Measurements from ENCODE around the gene ERCC1.
A peak's percentile ranks its signal among the peaks of the same experiment; 100 is the strongest.

The ERCC1 gene

DNA sequence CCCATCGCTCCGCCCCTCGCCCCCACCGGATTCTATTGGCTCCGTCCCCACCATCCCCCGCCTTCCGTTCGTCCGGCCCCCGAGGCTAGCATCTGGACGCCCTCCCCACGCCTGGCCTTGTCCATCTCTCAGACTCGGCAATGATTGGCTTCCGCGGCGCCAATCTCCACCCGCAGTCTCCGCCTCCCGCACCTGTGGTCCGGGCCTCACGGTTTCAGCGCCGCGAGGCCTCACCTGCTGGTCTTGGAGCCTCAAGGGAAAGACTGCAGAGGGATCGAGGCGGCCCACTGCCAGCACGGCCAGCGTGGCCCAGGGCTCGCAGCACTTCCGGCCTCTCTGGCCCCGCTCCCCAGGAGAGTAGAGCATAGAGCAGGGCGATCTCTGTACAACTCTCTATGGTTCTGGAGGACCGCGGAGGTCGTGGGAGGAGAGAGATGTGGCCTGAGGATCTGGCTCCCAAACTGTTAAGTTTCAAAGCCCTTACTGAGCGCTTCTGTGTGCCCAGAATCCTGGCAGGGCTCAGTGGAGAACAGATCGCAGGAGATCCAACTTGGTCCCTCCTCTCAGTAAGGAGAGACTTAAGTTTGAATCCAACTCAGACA is at the start of gene ERCC1:
ERCC1 (minus strand) TSS at position 329 of the 602 bp plus-strand sequence. CDS start 543 bp downstream, outside the sequence.
- DNase-seq (ENCODE audit: low spot score), result peak; percentile 95

DNA sequence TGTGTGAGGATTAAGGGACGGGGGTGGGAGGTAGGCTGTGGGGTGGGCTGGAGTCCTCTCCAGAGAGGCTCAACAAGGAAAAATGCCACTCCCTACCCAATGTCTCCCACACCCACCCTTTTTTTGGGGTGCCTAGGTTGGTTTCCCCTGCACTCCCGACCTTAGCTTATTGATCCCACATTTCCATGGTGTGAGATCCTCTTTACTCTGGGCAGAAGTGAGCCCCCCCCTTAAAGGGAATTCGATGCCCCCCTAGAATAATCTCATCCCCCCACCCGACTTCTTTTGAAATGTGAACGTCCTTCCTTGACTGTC is 49.6 kb upstream of the ERCC1 start:
- no peak for DNase-seq (ENCODE audit: low spot score)

DNA sequence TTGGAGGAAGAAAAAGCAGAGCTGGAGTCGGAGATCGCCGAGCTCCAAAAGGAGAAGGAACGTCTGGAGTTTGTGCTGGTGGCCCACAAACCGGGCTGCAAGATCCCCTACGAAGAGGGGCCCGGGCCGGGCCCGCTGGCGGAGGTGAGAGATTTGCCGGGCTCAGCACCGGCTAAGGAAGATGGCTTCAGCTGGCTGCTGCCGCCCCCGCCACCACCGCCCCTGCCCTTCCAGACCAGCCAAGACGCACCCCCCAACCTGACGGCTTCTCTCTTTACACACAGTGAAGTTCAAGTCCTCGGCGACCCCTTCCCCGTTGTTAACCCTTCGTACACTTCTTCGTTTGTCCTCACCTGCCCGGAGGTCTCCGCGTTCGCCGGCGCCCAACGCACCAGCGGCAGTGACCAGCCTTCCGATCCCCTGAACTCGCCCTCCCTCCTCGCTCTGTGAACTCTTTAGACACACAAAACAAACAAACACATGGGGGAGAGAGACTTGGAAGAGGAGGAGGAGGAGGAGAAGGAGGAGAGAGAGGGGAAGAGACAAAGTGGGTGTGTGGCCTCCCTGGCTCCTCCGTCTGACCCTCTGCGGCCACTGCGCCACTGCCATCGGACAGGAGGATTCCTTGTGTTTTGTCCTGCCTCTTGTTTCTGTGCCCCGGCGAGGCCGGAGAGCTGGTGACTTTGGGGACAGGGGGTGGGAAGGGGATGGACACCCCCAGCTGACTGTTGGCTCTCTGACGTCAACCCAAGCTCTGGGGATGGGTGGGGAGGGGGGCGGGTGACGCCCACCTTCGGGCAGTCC is 49.0 kb upstream of the ERCC1 start:
- peak; percentile 38 for DNase-seq (ENCODE audit: low spot score)

DNA sequence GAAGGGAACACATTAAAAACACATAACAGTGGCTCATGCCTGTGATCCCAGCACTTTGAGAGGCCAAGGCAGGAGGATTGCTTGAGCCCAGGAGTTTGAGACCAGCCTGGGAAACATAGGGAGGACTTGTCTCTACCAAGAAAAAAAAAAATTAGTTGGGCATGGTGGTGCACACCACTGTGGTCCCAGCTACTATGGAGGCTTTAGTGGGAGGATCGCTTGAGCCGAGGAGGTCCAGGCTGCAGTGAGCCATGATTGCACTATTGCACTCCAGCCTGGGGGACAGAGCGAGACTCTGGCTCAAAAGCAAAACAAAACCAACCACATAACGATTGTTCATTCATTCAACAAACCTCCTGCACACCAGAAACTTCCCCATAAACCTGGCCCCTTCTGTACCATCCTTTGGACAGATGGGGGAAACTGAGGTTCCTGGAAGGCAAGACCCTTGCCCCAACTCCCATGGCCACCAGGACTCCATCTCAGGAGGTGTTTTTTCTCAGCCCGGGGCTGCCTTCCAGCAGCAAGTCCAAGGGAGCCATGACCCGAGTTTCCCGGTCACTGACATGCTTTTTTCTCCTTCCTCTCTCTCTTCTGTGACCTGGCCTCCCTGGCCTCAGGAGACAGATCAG is 48.3 kb upstream of the ERCC1 start:
- DNase-seq (ENCODE audit: low spot score), result no peak

DNA sequence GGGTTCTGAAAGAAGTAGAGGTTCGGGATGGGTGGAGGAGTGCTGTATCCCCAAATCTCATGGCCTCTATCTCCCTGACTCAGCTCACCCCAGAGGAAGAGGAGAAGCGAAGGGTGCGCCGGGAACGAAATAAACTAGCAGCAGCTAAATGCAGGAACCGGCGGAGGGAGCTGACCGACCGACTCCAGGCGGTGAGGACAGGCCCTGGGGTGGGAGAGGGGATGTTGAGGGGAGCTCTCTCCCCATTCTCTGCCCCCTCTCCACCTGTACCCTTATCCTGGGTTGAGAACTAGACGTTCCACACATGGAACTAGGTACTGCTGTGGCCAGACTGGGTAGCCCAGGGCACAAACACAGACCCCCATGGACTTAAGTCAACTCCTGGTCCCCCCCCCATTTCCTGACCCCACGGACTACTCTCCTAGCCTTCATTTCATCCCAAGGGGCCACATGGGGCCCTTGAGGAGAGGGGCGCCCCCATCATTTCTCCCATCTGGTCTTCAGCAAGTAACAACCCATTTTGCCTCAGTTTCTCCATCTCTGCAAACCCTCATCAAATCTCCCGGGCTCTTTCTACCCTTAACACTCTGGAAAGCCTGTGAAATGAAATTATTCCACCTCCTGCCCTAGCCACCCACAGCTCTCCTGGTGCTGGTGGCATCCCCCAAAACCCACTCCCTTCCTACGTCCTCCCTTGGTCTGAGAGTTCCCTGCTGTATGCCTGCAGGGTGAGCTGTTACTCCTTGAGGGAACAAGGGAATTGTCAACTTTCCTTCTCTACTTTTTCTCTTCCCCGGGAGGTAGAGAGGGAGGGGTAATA is 47.6 kb upstream of the ERCC1 start:
- DNase-seq (ENCODE audit: low spot score), result no peak

DNA sequence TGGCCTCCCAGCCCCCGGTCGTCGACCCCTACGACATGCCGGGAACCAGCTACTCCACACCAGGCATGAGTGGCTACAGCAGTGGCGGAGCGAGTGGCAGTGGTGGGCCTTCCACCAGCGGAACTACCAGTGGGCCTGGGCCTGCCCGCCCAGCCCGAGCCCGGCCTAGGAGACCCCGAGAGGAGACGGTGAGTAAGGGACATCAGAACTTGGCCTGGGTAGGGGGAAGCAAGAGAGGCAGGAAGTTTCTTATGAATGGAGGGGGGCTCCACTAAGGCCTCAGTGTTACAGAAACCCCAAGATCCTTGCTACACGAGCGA is 47.0 kb upstream of the ERCC1 start:
- no peak for DNase-seq (ENCODE audit: low spot score)

DNA sequence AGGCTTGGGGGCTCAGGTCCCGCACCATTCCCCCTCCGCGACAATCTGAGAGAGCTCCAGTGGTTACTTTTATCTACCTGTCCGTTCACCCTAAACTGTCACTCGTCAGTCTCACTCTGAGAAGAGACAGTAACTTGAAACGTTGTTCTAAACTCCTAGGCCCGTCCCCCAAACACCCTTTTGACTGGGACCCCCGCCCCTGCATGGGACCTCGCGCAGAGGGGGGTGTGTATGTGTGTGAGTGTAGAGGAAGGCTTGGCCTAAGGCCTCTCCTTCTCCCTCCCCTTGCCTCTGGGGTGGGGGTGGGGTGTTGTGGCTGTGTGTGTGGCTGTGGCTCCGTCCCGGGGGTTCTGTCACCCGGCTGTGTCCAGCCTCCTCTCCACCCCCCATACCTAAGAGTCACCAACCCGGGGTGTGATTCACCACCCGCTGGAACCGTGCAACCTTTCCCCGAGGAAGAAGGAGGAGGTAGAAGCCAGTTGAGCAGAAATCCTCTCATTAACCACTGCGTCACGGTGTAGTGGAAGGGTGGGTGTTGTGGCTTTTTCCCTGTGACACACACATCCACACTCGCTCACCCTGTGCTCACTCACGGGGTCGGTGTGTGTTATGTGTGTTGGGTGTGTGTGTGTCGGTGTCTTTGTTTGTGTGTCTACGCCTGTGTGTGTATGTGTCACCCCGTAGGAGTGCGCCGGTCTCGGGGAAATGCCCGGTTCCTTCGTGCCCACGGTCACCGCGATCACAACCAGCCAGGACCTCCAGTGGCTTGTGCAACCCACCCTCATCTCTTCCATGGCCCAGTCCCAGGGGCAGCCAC is 46.4 kb upstream of the ERCC1 start:
- no peak for DNase-seq (ENCODE audit: low spot score)

DNA sequence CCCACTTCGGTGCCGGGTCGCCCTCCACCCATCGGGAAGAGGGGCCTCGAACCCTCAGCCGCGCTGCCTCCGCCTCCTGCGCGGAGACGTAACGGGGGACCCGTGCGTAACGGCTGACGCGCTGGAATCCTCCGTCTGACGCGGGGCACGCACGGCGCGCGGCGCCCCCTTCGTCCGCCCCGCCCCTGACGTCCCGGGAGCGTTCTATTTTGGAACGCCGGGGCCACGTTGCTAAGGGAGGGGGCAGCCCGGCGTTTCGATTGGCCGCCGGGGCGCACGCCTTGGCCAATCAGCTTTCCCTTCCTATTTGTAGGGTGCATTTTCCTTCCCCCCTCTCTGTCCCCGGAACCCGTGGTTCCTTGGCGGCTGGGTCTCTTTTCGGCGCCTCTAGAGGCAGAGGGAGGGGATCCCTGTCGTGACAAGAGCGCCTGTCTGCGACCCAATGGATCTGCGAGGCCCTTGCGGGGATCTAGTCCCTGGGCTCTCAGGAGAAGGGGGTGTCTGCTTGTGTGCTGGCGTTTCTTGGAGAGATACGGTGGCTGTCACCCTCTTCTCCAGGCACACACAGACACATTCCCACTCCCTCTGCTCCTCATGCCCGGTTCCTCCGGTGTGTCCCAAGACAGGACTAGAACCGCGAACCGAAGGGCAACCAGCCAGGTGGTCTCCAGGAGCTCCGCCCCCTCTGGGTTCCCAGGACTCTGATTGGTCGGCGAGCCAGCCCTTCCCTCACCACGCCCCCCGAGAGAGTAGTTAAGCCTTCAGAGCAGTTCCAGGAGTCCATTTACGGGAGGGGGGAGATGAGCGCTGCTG is 45.6 kb upstream of the ERCC1 start:
- DNase-seq (ENCODE audit: low spot score), result peak; percentile 95

DNA sequence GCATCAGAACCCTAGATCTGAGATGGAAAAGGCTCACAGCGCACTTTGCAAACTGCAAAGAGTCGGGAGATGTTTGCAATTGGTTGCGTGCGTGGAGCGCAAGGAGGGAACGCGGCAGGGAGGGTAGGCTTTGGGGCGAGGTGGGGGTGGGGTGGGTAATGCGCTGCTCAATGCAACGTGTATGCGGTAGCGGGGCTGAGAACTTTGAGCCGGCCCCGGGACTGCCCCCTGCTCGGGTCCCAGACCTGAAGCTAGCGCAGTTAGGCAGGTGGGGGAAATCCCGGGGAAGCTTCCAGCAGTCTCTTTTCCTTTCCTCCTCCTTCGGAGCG is 45.0 kb upstream of the ERCC1 start:
- DNase-seq (ENCODE audit: low spot score), result no peak

DNA sequence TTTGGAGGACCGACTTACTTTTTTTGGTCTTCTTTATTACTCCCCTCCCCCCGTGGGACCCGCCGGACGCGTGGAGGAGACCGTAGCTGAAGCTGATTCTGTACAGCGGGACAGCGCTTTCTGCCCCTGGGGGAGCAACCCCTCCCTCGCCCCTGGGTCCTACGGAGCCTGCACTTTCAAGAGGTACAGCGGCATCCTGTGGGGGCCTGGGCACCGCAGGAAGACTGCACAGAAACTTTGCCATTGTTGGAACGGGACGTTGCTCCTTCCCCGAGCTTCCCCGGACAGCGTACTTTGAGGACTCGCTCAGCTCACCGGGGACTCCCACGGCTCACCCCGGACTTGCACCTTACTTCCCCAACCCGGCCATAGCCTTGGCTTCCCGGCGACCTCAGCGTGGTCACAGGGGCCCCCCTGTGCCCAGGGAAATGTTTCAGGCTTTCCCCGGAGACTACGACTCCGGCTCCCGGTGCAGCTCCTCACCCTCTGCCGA is 44.5 kb upstream of the ERCC1 start:
- DNase-seq (ENCODE audit: low spot score), result peak; percentile 22

DNA sequence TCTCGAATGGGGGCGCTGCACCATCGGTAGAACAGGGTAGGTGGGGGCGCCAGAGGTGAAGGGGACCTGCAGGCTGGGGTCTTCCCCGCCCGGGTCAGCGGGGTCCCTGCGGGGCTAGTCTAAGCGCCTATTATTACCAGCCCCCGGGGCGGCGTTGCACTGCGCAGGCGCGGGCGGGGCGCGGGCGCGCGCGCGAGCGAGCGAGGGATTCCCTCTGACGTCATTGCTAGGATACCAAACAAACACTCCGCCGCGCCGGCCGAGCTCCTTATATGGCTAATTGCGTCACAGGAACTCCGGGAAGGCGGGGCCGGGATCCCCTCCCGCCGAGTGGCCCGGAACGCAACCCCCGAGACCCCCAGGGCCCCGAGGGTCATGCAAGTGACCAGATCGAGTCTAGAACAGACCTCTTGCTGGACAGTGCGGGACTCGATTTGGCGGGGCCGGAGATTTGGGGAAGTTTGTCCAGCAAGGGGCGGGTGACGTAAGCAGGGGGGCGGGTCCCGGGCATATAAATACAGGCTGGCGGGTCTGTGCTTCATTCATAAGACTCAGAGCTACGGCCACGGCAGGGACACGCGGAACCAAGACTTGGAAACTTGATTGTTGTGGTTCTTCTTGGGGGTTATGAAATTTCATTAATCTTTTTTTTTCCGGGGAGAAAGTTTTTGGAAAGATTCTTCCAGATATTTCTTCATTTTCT is 43.9 kb upstream of the ERCC1 start, which contains the start of gene FOSB:
FOSB (plus strand) TSS at position 541 of the 703 bp plus-strand sequence. CDS start 591 bp downstream, outside the sequence.
- DNase-seq (ENCODE audit: low spot score), result peak; percentile 97

DNA sequence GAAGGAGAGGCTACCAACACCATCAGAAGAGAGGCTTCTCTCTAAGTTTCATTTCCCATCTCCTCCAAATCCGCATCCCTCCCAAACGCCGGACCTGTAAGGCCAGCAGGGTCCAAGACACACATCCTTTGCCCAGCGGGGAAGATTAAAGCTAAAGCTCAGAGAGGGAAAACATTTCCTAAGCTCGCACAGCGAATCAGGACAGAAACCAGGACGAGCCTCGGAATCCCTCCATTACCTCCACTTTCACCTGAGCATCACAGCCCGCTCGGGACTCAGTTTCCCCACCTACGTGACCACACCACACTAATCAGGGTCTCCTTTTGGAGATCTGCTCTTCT is 43.4 kb upstream of the ERCC1 start:
- DNase-seq (ENCODE audit: low spot score), result peak; percentile 29

DNA sequence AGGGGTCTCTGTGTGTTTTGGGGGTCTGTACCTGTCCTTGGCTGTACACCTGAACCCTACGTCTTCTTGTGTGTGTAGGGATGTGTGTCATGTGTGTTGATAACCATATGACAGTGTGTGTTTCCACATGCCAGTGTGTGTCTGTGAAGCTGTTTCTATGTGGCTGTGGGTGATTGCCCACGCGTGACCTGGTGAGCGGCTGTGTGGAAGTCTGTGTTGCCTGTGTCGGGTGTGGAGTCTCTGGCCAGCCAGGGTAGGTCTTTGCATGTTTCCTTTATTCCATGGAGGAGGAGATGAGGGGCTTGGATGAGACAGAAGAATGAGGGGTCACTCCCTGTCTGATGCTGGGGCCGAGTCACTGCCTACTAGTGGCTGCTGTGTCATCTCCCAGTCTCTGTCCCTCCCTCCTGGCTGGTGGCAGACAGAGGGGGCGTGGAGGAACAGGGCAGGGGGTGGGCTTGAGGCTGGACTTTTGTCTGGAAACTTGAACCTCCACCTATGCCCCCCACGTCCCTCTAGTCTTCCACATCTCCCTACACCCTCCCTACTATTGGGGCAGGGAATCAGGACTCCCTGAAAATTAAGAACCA is 41.2 kb upstream of the ERCC1 start:
- no peak for DNase-seq (ENCODE audit: low spot score)

DNA sequence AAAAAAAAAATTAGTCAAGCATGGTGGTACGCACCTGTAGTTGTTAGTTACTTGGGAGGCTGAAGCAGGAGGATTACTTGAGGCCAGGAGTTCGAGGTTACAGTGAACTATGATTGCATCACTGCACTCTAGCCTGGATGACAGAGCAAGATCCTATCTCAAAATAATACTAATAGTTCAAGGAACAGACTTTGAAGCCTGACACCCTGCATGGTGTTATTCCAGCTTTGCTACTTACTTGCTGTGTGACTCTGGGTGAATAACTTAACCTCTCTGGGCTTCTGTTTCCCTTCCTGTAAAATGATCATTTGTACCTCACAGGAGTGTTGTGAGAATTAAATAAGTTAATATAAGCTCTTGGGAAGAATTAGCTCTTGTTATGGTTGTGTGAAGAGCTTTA is 40.6 kb upstream of the ERCC1 start:
- no peak for DNase-seq (ENCODE audit: low spot score)

DNA sequence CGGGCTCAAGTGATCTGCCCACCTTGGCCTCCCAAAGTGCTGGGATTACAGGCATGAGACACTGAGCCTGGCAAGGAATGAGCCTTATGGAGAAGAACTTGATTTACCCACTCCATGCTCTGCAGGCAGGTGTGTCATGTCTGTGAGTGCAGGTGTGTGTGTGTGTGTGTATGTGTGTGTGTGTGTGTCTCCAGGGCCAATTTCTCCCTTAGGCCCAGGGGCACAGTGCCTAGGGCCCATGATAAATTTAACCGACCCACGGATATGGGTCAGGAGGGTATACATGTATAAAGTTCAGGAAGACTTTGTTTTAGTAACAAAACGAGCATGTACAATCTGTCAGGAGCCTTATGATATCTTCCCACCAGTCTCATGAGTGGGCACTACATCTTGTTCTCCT is 39.5 kb upstream of the ERCC1 start:
- DNase-seq (ENCODE audit: low spot score), result no peak

DNA sequence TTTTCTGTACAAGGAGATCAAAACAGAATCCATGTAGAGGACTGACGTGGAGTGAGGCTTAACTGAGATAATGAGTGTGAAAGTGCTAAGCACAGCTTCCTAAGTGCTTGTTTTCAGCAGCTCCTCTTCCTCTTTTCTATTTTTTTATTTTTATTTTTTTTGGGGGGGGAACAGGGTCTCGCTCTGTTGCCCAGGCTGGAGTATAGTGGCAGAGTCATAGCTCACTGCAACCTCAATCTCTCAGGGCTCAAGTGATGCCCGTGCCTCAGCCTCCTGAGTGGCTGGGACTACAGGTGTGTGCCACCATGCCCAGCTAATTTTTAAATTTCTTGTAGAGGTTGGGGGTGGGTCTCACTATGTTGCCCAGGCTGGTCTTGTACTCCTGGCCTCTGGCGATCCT is 38.5 kb upstream of the ERCC1 start:
- no peak for DNase-seq (ENCODE audit: low spot score)

DNA sequence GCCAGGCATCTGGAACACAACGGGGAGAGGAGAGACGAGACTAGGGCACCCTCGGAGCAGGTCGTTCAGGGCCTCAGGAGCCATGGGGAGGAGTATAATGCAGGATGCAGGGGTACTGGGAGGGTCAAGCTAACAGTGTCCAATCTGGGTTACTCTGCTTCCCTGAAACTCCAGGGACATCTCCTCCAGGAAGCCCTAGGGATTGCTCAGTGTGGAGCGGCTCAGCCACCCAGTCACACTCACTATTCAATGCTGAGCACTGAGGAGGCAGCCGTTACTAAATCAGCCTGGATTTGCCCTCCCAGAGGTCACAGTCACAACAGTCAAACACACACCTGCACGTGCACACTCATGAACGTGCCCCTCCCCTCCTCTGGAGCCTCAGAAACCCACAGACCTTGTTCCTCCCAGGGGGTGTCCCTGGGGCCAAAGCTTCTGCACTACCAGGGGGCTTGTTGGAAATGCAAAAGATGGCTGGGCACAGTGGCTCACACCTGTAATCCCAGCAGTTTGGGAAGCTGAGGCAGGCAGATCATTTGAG is 37.2 kb upstream of the ERCC1 start:
- peak; percentile 10 for DNase-seq (ENCODE audit: low spot score)

DNA sequence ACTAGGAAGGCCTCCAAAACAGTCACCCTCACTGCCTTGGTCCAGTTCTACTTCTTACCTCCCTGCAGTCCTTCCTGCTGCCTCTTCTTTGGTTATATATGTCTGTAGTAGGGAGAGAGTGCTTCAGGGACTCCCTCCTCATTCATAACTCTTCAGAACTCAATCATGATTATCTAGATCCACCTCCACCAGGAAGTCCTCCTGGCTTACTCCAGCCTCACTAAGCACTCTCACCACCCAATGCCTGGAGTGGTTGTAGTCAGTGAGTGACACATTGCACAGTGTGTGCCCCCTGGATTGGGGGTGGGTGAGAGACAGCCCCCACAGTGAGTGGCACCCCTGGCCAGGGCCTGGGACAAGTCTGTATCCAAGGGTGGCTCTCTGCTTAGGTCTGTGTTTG is 34.1 kb upstream of the ERCC1 start:
- no peak for DNase-seq (ENCODE audit: low spot score)

DNA sequence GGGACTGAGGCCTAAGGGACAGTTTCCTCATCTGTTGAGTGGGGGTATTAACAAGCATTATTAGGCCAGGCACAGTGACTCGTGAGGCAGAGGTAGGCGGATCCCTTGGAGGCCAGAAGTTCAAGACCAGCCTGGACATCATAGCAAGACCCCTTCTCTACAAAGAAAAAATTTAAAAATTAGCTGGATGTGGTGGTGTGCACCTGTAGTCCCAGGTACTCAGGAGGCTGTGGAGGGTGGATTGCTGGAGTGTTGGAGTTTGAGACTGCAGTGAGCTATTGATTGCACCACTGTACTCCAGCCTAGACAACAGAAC is 32.7 kb upstream of the ERCC1 start:
- DNase-seq (ENCODE audit: low spot score), result no peak
